Tibial artery (tissue), 4 donors: Measurements from ENCODE around the gene RAB30.

Source experiments
- DNase-seq, 2 donors: peaks; one replicate each; pipeline ENCODE4 v3.0.0-alpha.2; 2019
- H3K27ac ChIP-seq, 2 donors: fragments of 200-600 bp; sonication (generic) in 1 of 2; 1 replicate in 1 of 2; 2 replicates in 1 of 2; pipeline ENCODE4 v1.5.1; 2018 to 2019; ENCODE audit warnings: mild to moderate bottlenecking in 1 of 2
- H3K27me3 ChIP-seq, 2 donors: fragments of 200-600 bp; sonication (generic) in 1 of 2; one replicate each; pipeline versions ENCODE4 v1.5.1 to v1.6.0; 2016 to 2019
- H3K36me3 ChIP-seq, 3 donors: fragments of 200-600 bp; sonication (generic) in 2 of 3; one replicate each; pipeline ENCODE4 v1.5.1; 2016 to 2019; ENCODE audit warnings: mild to moderate bottlenecking in 2 of 3
- H3K4me1 ChIP-seq, 4 donors: fragments of 200-600 bp; sonication (generic) in 2 of 4; 1 replicate in 3 of 4; 2 replicates in 1 of 4; pipeline ENCODE4 v1.5.1; 2016 to 2019
- H3K4me3 ChIP-seq, 2 donors: fragments of 200-600 bp; sonication (generic) in 1 of 2; 1 replicate in 1 of 2; 2 replicates in 1 of 2; pipeline ENCODE4 v1.5.1; 2018 to 2019; ENCODE audit warnings: mild to moderate bottlenecking in 2 of 2
- H3K9me3 ChIP-seq, 3 donors: fragments of 200-600 bp; sonication (generic) in 1 of 3; one replicate each; pipeline ENCODE4 v1.5.1; 2016 to 2019
- intact Hi-C: fragments of 100-400 bp; cut with DNase I; formaldehyde crosslinking; loops from one replicate; pipeline ENCODE4 v1.15.0; 2023; ENCODE audit warnings: low total_unique reads
- TF ChIP-seq, protein P1 (sequence below), 2 experiments: fragments of 200-600 bp in 1 of 2; fragments of 450-650 bp in 1 of 2; IDR thresholded peaks; one replicate each; pipeline ENCODE4 v1.5.1; 2017 to 2019; ENCODE audit warnings: antibody characterized with exemption in 2 of 2, mild to moderate bottlenecking in 1 of 2, moderate library complexity in 1 of 2

RAB30 gene

GRCh38 chr11:83002053-83002452, 69.6 kb downstream of the RAB30 start:
- intact Hi-C loops = no loop called here
- TF ChIP-seq, protein P1, sequence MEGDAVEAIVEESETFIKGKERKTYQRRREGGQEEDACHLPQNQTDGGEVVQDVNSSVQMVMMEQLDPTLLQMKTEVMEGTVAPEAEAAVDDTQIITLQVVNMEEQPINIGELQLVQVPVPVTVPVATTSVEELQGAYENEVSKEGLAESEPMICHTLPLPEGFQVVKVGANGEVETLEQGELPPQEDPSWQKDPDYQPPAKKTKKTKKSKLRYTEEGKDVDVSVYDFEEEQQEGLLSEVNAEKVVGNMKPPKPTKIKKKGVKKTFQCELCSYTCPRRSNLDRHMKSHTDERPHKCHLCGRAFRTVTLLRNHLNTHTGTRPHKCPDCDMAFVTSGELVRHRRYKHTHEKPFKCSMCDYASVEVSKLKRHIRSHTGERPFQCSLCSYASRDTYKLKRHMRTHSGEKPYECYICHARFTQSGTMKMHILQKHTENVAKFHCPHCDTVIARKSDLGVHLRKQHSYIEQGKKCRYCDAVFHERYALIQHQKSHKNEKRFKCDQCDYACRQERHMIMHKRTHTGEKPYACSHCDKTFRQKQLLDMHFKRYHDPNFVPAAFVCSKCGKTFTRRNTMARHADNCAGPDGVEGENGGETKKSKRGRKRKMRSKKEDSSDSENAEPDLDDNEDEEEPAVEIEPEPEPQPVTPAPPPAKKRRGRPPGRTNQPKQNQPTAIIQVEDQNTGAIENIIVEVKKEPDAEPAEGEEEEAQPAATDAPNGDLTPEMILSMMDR (IDR thresholded peaks at IDR 0.05) = no peak
- H3K27ac ChIP-seq = no peak overlapping the region
- no peak for DNase-seq
- no peaks in the 10 kb centered on the region for H3K9me3 ChIP-seq
- H3K4me1 ChIP-seq = peaks cover 0 to 16% (median 12%) of the 10 kb centered on the region in 4 donors
- H3K36me3 ChIP-seq = no peaks in the 10 kb centered on the region
- no peaks in the 10 kb centered on the region for H3K27me3 ChIP-seq
- H3K4me3 ChIP-seq = no peak overlapping the region

DNA sequence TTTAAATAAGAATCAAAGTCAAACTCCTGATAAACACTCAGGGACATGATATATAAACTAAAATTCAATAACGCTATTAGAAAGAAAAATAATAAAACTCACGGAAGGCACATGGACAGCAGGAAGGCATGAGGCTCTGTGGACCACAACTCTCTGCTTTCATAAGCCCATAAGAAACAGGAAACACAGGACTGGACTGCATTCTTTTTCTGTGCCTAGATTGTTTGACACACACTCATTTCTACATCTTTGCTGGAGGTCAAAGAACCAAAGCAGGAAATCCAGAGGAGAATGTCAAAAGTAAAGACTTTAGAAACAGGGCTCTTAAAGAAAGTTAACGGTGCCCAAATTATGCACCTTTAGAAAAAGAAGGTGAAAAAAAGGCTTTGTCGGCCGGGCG, 71.3 kb downstream of the RAB30 start:
- H3K4me1 ChIP-seq = peaks cover 0 to 20% (median 17%) of the 10 kb centered on the region in 4 donors
- DNase-seq = no peak
- H3K4me3 ChIP-seq = no peak overlapping the region
- intact Hi-C loops = no loop called here
- no peaks in the 10 kb centered on the region for H3K9me3 ChIP-seq
- no peaks in the 10 kb centered on the region for H3K27me3 ChIP-seq
- H3K36me3 ChIP-seq = no peaks in the 10 kb centered on the region
- no peak overlapping the region for H3K27ac ChIP-seq
- TF ChIP-seq, protein P1 (IDR thresholded peaks at IDR 0.05) = no peak

GRCh38 chr11:82999232-82999631, 72.5 kb downstream of the RAB30 start:
- no peaks in the 10 kb centered on the region for H3K27me3 ChIP-seq
- H3K4me3 ChIP-seq = no peak overlapping the region
- no peak for DNase-seq
- H3K9me3 ChIP-seq = no peaks in the 10 kb centered on the region
- TF ChIP-seq, protein P1 (IDR thresholded peaks at IDR 0.05) = no peak
- H3K36me3 ChIP-seq = no peaks in the 10 kb centered on the region
- intact Hi-C loops = no loop called here
- H3K27ac ChIP-seq = no peak overlapping the region
- peaks cover 0 to 22% (median 18%) of the 10 kb centered on the region in 4 donors for H3K4me1 ChIP-seq

DNA sequence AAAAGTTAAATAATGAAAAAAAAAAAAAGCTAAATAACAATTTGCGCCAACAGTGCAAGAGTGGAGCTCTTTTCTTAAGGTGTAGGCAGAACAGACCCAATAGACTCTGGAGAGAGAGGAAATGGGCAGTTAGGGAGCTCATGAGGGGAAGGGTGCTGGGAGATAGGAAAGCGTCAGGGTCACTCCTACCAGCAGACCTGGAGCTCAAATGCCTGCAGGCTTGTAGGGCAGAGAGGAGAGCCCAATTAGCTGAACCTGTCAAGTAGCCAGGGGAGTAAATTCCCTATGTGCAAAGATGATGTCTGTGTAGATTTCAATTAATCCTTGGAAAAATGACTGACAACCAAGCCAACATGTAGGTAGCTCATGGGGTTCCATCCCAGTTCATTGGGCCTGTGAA, 73.0 kb downstream of the RAB30 start:
- Histone ChIP-seq H3K4me1 (peaks cover 0 to 22% (median 18%) of the 10 kb centered on the region in 4 donors), H3K36me3 (no peaks in the 10 kb centered on the region), H3K27me3 (no peaks in the 10 kb centered on the region), H3K4me3 (no peak overlapping the region), H3K27ac (no peak overlapping the region), H3K9me3 (no peaks in the 10 kb centered on the region)
- intact Hi-C loops = no loop called here
- DNase-seq = no peak
- TF ChIP-seq, protein P1 (IDR thresholded peaks at IDR 0.05) = no peak

DNA sequence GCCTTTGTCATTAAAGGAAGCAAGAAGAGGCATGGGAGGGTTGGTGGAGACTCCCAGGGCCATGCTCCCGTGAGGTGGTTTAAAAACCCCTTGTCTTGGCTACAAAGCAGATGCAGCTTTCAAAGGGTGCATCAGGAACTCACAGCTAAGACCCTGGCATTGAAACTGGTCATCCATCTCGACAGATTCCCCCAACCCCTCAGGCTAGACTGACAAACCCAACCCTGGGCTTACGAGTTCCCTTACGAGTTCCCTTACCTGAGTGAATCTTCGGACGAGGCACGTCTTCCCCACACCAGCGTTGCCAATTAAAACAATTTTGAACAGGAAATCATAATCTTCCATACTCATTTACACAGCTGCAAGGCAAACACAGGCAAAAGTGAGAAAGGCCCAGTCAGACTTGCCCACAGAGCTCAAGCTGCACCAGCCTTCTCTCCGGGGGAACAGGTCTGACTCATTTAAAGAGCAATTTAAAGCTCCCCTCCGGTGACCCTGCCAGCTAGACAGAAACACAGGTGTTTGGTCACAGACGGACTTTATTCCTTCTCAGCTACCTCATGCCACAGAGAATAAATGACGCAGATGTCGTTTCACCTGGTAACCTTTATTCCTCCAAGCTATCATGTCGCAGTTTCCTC, 74.6 kb downstream of the RAB30 start:
- H3K27ac ChIP-seq = no peak overlapping the region

More for the DNA sequence above, 74.6 kb downstream of the RAB30 start:
- Histone ChIP-seq H3K4me3 (no peak overlapping the region), H3K27me3 (no peaks in the 10 kb centered on the region), H3K36me3 (no peaks in the 10 kb centered on the region), H3K9me3 (no peaks in the 10 kb centered on the region), H3K4me1 (peaks cover 0 to 29% (median 20%) of the 10 kb centered on the region in 4 donors)
- TF ChIP-seq, protein P1 (IDR thresholded peaks at IDR 0.05) = no peak
- no peak for DNase-seq
- intact Hi-C loops = no loop called here
